Neutrophil (primary cell): ENCODE measurements around the gene RHBDD2.
A peak's percentile ranks its signal among the peaks of the same experiment; 100 is the strongest.
"Not testable (repeated sequence)": the region's sequence is repeated elsewhere in the genome, so short reads cannot be mapped to it uniquely, and the experiment has no call there.

Experiments
- H3K27ac ChIP-seq: fragments of 200-600 bp; sonication (generic); 2 replicates; pipeline ENCODE4 v1.5.1; 2016; ENCODE audit warnings: mild to moderate bottlenecking, moderate library complexity
- H3K27me3 ChIP-seq: fragments of 200-600 bp; sonication (generic); 2 replicates; pipeline ENCODE4 v1.6.0; 2016; ENCODE audit warnings: mild to moderate bottlenecking
- H3K36me3 ChIP-seq: fragments of 200-600 bp; sonication (generic); 2 replicates; pipeline ENCODE4 v1.5.1; 2017
- H3K4me1 ChIP-seq, 2 experiments: fragments of 200-600 bp in 1 of 2; sonication (generic) in 1 of 2; 1 replicate in 1 of 2; 2 replicates in 1 of 2; pipeline versions ENCODE4 v1.5.1 to v1.6.1; 2013 to 2016; ENCODE audit warnings: low read depth in 1 of 2, low read length in 1 of 2, mild to moderate bottlenecking in 1 of 2, moderate library complexity in 1 of 2; ENCODE audit not compliant: control insufficient read depth in 1 of 2, insufficient read depth in 1 of 2
- H3K4me3 ChIP-seq, 2 experiments: fragments of 200-600 bp in 1 of 2; sonication (generic) in 1 of 2; 1 replicate in 1 of 2; 2 replicates in 1 of 2; pipeline ENCODE4 v1.5.1; 2013 to 2016; ENCODE audit warnings: low read depth in 1 of 2, low read length in 1 of 2, mild to moderate bottlenecking in 1 of 2, moderate library complexity in 1 of 2
- H3K9me3 ChIP-seq: fragments of 200-600 bp; sonication (generic); 2 replicates; pipeline ENCODE4 v1.5.1; 2016
- CTCF ChIP-seq: fragments of 200-600 bp; sonication (generic); IDR thresholded peaks from 2 replicates; pipeline ENCODE4 v1.5.1; 2016; ENCODE audit warnings: antibody characterized with exemption

Gene RHBDD2

DNA sequence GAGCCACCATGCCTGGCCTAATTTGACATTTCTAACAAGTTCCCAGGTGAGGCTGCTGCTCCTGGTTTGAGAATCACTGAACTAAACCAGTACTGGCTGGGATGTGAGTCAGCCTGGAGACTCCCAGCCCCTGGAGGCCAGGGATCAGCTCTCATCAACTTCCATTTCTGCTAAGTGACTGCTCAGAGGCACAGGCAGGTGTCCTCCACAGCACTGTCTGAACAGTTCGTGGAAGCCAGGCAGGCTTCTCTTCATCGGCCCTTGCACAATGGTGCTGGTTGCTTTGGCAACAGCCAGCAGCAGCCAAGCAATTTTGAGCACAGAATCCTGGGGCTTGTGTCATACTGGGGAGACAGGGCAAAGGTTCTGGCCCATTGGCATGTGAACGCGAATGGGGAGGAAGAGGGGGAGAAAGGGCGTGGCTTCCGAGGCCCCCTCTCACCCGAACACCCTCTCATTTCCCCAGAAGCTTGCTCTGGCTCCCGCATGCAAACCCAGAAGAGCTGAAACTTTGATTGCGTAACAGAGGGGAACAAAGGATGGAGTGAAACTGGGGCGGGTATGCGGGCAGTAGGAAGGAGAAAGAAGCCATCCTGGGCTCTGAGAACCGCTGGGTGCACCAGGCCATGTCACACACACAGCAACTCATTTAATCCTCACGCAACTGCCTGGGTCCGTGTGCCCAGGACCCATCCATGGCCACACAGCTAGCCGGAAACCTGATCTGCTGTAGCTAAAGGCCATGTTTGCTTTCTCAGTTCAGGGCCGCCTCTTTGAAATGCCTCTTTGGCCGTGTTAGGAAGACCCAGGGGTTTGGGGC, 27.2 kb downstream of the RHBDD2 start:
- Histone ChIP-seq H3K27ac (peak overlapping the region; percentile 66), H3K9me3 (no peaks in the 10 kb centered on the region), H3K4me3 (peak overlapping the region; percentile 24 to 35), H3K4me1 (peaks cover 11% of the 10 kb centered on the region in 2 experiments), H3K27me3 (peaks cover 1% of the 10 kb centered on the region), H3K36me3 (no peaks in the 10 kb centered on the region)
- no peak for TF ChIP-seq CTCF

DNA sequence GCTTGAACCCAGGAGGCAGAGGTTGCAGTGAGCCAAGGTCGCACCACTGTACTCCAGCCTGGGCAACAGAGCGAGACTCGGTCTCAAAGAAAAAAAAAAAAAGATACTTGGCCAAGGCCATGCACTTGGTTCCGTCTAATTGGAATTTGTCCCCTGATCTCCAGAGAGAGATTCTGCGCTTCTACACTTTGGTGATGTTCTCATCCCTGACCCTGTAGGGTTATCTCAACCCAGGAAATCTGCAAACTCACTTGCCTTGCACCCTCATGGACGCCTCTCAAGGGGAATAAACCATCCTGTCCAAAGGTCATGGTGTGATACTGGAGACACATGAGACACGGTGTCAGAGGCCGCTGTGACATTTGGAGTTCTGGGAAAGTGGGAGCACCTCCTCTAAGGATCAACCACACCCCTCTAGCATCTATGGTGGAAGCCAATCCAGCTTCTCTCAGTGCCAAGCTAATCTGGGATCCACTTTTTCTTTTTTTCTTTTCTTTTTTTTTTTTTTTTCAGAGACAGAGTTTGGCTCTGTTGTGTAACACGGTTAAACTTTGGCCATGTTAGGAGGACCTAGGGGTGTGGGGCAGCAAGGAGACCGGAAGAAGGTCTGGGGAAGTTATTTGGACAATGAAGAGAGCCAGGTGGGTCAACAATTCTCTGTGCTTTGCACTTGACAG, 28.3 kb downstream of the RHBDD2 start:
- H3K27ac ChIP-seq = no peak overlapping the region
- no peak for TF ChIP-seq CTCF

DNA sequence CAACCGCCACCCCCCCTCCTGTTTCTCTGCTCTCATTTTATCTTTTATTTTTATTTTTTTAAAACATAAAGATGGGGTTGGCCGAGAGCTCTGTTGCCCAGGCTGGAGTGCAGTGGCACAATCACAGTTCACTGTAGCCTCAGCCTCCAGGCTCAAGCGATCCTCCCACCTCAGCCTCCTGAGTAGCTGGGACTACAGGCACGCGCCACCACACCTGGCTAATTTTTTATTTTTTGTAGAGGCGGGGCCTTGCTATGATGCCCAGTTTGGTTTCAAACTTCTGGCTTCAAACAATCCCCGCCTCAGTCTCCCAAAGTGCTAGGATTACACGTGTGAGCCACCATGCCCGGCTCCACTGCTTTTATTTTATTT, 28.8 kb downstream of the RHBDD2 start:
- not testable (repeated sequence) for H3K9me3 ChIP-seq, H3K27me3 ChIP-seq, H3K4me3 ChIP-seq, H3K27ac ChIP-seq, H3K36me3 ChIP-seq
- H3K4me1 ChIP-seq = peaks cover 11 to 15% of the 10 kb centered on the region in 2 experiments

More for the DNA sequence above, 28.3 kb downstream of the RHBDD2 start:
- H3K4me3 ChIP-seq = no peak overlapping the region
- H3K4me1 ChIP-seq = peaks cover 11% of the 10 kb centered on the region in 2 experiments
- H3K36me3 ChIP-seq = no peaks in the 10 kb centered on the region
- H3K27me3 ChIP-seq = peaks cover 5% of the 10 kb centered on the region
- H3K9me3 ChIP-seq = no peaks in the 10 kb centered on the region

DNA sequence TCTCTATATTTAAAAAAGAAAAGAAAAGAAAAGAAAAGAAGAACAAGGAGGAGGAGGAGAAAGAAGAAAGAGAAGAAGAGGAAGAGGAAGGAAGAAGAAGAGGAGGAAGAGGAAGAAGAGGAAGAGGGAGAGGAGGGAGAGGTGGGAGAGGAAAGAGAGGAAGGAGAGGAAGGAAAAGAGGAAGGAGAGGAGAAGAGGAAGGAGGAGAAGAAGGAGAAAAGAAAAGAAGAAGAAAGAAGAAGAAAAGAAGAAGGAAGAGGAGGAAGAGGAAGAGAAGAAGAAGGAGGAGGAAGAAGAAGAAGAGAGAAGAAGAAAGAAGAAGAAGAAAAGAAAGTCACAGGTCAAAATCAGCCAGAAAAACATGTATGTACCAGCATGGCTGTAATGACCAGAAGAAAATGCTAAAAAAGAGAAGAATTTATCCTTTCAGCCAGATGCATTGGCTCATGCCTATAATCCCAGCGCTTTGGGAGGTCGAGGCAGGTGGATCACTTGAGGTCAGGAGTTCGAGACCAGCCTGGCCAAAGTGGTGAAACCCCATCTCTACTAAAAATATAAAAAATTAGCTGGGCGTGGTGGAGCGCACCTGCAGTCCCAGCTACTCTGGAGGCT, 30.8 kb downstream of the RHBDD2 start:
- H3K4me1 ChIP-seq = peaks cover 18 to 24% of the 10 kb centered on the region in 2 experiments
- H3K27me3 ChIP-seq = peaks cover 5% of the 10 kb centered on the region
- peak overlapping the region; percentile 50 for H3K27ac ChIP-seq
- no peaks in the 10 kb centered on the region for H3K36me3 ChIP-seq
- H3K9me3 ChIP-seq = no peaks in the 10 kb centered on the region
- H3K4me3 ChIP-seq = no peak overlapping the region
- no peak for TF ChIP-seq CTCF

DNA sequence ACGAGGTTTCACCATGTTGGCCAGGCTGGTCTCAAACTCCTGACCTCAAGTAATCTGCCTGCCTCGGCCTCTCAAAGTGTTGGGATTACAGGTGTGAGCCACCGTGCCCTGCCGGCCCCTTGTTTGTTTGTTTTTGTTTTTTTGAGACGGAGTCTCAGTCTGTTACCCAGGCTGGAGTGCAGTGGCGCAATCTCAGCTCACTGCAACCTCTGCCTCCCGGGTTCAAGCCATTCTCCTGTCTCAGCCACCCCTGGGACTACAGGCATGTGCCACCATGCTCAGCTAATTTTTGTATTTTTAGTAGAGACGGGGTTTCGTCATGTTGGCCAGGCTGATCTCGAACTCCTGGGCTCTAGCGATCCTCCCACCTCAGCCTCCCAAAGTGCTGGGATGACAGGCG, 32.4 kb downstream of the RHBDD2 start:
- not testable (repeated sequence) for H3K4me3 ChIP-seq, H3K27ac ChIP-seq, H3K9me3 ChIP-seq, H3K27me3 ChIP-seq, H3K36me3 ChIP-seq
- peaks cover 16 to 21% of the 10 kb centered on the region in 2 experiments for H3K4me1 ChIP-seq

DNA sequence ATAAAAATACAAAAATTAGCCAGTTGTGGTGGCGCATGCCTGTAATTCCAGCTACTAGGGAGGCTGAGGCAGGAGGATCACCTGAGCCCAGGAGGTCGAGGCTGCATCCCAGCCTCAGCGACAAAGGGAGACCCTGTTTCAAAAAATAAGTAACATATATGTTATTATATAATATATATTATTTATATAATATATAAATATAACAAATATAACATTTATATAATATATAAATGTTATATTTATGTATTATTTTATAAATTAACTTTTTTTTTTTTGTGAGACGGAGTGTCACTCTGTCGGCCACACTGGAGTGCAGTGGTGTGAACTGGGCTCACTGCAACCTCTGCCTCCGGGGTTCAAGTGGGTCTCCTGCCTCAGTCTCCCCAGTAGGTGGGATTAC, 34.6 kb downstream of the RHBDD2 start:
- no peaks in the 10 kb centered on the region for H3K36me3 ChIP-seq
- no peak overlapping the region for H3K27ac ChIP-seq
- no peak for TF ChIP-seq CTCF
- H3K4me3 ChIP-seq = no peak overlapping the region
- no peaks in the 10 kb centered on the region for H3K9me3 ChIP-seq
- H3K27me3 ChIP-seq = peaks cover 5% of the 10 kb centered on the region
- H3K4me1 ChIP-seq = peaks cover 21 to 25% of the 10 kb centered on the region in 2 experiments
